ENCODE data around the gene PFN1.

PFN1 gene

DNA sequence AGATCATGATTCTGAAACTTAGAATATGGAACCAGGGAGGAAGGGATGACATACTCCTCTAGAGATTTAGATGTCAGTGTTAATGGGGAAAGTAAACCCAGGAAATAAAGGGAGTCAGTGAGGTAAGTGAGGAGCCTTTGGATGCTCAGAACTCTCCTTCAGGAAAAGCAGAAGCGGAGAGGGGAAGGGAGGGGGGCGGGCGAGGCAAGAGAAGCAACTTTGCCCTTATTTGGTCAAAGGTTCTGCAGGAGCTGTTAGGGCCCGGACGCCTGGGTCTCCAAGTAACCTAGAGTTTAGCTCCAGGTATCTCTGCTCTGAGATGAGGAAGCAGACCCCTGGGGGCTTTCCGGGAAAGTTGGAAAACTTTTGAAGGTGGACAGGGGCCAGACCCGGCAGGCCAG, 1.3 kb downstream of the PFN1 start:
- peak overlapping the region; percentile 95 for H3K4me2 ChIP-seq (ENCODE audit: low read depth, low read length)
- peaks cover 75% of the 10 kb centered on the region for H3F3A ChIP-seq (ENCODE audit: insufficient read depth, low read length)
- no peaks in the 10 kb centered on the region for H3K27me3 ChIP-seq (replicated peaks; ENCODE audit: insufficient read depth, low read length)
- peaks cover 28% of the 10 kb centered on the region for H4K20me1 ChIP-seq (ENCODE audit: insufficient read depth, low read length)
- H3K79me2 ChIP-seq (ENCODE audit: low read length), result peaks cover 69% of the 10 kb centered on the region
- H3K4me1 ChIP-seq (ENCODE audit: low read length), result peaks cover 48% of the 10 kb centered on the region
- no peak overlapping the region for H2AFZ ChIP-seq (ENCODE audit: low read length)
- H3K36me3 ChIP-seq (replicated peaks; ENCODE audit: insufficient read depth, low read length), result no peaks in the 10 kb centered on the region
- peak overlapping the region; percentile 54 for H3K27ac ChIP-seq (ENCODE audit: low read length)
- TF ChIP-seq EZH2phosphoT487 (IDR thresholded peaks at IDR 0.05; ENCODE audit: low read length), result no peak
- TF ChIP-seq EZH2 (optimal IDR thresholded peaks at IDR 0.05; ENCODE audit: low read depth, low read length), result no peak
- TF ChIP-seq, protein P1, sequence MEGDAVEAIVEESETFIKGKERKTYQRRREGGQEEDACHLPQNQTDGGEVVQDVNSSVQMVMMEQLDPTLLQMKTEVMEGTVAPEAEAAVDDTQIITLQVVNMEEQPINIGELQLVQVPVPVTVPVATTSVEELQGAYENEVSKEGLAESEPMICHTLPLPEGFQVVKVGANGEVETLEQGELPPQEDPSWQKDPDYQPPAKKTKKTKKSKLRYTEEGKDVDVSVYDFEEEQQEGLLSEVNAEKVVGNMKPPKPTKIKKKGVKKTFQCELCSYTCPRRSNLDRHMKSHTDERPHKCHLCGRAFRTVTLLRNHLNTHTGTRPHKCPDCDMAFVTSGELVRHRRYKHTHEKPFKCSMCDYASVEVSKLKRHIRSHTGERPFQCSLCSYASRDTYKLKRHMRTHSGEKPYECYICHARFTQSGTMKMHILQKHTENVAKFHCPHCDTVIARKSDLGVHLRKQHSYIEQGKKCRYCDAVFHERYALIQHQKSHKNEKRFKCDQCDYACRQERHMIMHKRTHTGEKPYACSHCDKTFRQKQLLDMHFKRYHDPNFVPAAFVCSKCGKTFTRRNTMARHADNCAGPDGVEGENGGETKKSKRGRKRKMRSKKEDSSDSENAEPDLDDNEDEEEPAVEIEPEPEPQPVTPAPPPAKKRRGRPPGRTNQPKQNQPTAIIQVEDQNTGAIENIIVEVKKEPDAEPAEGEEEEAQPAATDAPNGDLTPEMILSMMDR (IDR thresholded peaks at IDR 0.05; ENCODE audit: low read length), result no peak
- H3K9ac ChIP-seq (ENCODE audit: low read length), result peak overlapping the region; percentile 99
- H3K4me3 ChIP-seq (ENCODE audit: low read length), result peak overlapping the region; percentile 99
- DNase-seq, result no peak
- no peaks in the 10 kb centered on the region for H3K9me2 ChIP-seq (replicated peaks; ENCODE audit: insufficient read depth, low read length)
- no peaks in the 10 kb centered on the region for H3K9me3 ChIP-seq (replicated peaks; ENCODE audit: insufficient read depth, low read length)

DNA sequence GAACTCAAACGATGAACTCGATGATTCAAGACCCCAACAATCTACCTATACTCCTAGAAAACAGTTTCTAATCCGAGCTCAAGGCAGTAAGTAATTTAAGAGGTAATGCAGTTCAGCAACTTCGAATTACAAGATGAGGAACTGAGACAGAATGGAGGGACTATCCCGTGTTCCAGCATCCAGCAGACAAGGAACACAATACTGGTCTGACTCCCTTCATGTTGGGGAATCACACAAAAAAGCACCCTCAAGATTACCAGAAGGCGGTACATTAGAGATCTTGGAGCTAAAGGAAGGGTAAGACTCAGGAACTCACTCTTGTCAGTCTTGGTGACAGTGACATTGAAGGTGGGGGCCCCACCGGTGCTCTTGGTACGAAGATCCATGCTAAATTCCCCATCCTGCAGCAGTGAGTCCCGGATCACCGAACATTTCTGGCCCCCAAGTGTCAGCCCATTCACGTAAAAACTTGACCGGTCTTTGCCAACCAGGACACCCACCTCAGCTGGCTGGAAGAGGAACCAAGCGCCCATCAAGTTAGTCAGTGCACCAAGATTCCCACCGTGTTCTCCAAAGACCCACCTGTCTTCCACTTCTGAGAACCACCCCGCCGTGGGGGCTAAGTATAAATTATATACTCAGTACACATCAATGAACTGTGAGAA, 1.9 kb downstream of the PFN1 start:
- H2AFZ ChIP-seq (ENCODE audit: low read length), result no peak overlapping the region
- no peak for DNase-seq
- peak overlapping the region; percentile 95 for H3K4me2 ChIP-seq (ENCODE audit: low read depth, low read length)
- peaks cover 46% of the 10 kb centered on the region for H3K4me1 ChIP-seq (ENCODE audit: low read length)
- peak overlapping the region; percentile 99 for H3K9ac ChIP-seq (ENCODE audit: low read length)
- H3K27ac ChIP-seq (ENCODE audit: low read length), result peak overlapping the region; percentile 54
- no peaks in the 10 kb centered on the region for H3K9me2 ChIP-seq (replicated peaks; ENCODE audit: insufficient read depth, low read length)
- H3K27me3 ChIP-seq (replicated peaks; ENCODE audit: insufficient read depth, low read length), result no peaks in the 10 kb centered on the region
- H3K4me3 ChIP-seq (ENCODE audit: low read length), result peak overlapping the region; percentile 99
- H3K36me3 ChIP-seq (replicated peaks; ENCODE audit: insufficient read depth, low read length), result no peaks in the 10 kb centered on the region
- H3K9me3 ChIP-seq (replicated peaks; ENCODE audit: insufficient read depth, low read length), result no peaks in the 10 kb centered on the region
- H3F3A ChIP-seq (ENCODE audit: insufficient read depth, low read length), result peaks cover 75% of the 10 kb centered on the region
- peaks cover 74% of the 10 kb centered on the region for H3K79me2 ChIP-seq (ENCODE audit: low read length)
- H4K20me1 ChIP-seq (ENCODE audit: insufficient read depth, low read length), result peaks cover 28% of the 10 kb centered on the region
- no peak for TF ChIP-seq EZH2 (optimal IDR thresholded peaks at IDR 0.05; ENCODE audit: low read depth, low read length)
- TF ChIP-seq EZH2phosphoT487 (IDR thresholded peaks at IDR 0.05; ENCODE audit: low read length), result no peak

DNA sequence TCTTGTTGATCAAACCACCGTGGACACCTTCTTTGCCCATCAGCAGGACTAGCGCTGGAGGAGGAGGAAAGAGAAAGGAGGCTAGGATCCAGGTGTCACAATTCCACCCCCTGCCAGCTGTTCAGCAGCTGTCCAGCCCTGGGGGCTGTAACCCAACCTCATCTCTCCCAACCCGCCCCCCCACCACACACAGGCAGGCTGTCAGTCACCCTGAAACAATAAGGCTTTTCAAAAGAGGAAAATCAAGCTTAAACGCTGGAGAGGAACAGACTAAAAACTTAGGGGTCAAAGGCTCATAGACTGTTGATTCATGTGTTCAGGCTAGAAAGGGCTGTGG, 2.4 kb downstream of the PFN1 start:
- Histone ChIP-seq H3K27ac (ENCODE audit: low read length) (peak overlapping the region; percentile 55; the same call in 1 of the 2 replicates), H3K79me2 (ENCODE audit: low read length) (peaks cover 80% of the 10 kb centered on the region), H3K9me3 (replicated peaks; ENCODE audit: insufficient read depth, low read length) (no peaks in the 10 kb centered on the region), H3K4me3 (ENCODE audit: low read length) (peak overlapping the region; percentile 99), H3K27me3 (replicated peaks; ENCODE audit: insufficient read depth, low read length) (no peaks in the 10 kb centered on the region), H3K9me2 (replicated peaks; ENCODE audit: insufficient read depth, low read length) (no peaks in the 10 kb centered on the region), H3K4me1 (ENCODE audit: low read length) (peaks cover 41% of the 10 kb centered on the region), H4K20me1 (ENCODE audit: insufficient read depth, low read length) (peaks cover 28% of the 10 kb centered on the region), H3F3A (ENCODE audit: insufficient read depth, low read length) (peaks cover 78% of the 10 kb centered on the region), H3K36me3 (replicated peaks; ENCODE audit: insufficient read depth, low read length) (no peaks in the 10 kb centered on the region), H3K4me2 (ENCODE audit: low read depth, low read length) (peak overlapping the region; percentile 95), H3K9ac (ENCODE audit: low read length) (peak overlapping the region; percentile 99; the same call in 1 of the 2 replicates), H2AFZ (ENCODE audit: low read length) (no peak overlapping the region)
- DNase-seq, result no peak
- TF ChIP-seq EZH2phosphoT487 (IDR thresholded peaks at IDR 0.05; ENCODE audit: low read length), result no peak
- TF ChIP-seq, protein P1 (IDR thresholded peaks at IDR 0.05; ENCODE audit: low read length), result no peak
- TF ChIP-seq EZH2 (optimal IDR thresholded peaks at IDR 0.05; ENCODE audit: low read depth, low read length), result no peak

All from MM.1S (cell line).